BE2C (cell line): ENCODE results near the gene NCEH1.

ENCODE experiments used
- DNase-seq: peaks from one replicate; pipeline ENCODE4 v3.0.0-alpha.2; 2020
- H3K27me3 ChIP-seq: fragments of 250-450 bp; sonication (Bioruptor Pico); 2 replicates; pipeline ENCODE4 v1.5.1; 2020; ENCODE audit warnings: mild to moderate bottlenecking
- H3K36me3 ChIP-seq: fragments of 250-450 bp; sonication (Bioruptor Pico); 2 replicates; pipeline ENCODE4 v1.5.1; 2020; ENCODE audit warnings: mild to moderate bottlenecking
- H3K4me1 ChIP-seq: fragments of 250-450 bp; sonication (Bioruptor Pico); 2 replicates; pipeline ENCODE4 v1.5.1; 2020
- H3K4me3 ChIP-seq: 2 replicates; pipeline ENCODE4 v1.5.1; 2011; ENCODE audit warnings: low read depth, low read length
- H3K9me3 ChIP-seq: fragments of 250-450 bp; sonication (Bioruptor Pico); 2 replicates; pipeline ENCODE4 v1.5.1; 2020
- CTCF ChIP-seq: IDR thresholded peaks from 2 replicates; pipeline ENCODE4 v1.5.1; 2012; ENCODE audit warnings: mild to moderate bottlenecking, low read depth, low read length

The NCEH1 gene

GRCh38 chr3:172697558-172697957 is 13.3 kb downstream of the NCEH1 start:
- TF ChIP-seq CTCF: no peak
- no peak for DNase-seq
- peaks cover 4% of the 10 kb centered on the region; the same call in 1 of the 2 replicates for H3K4me1 ChIP-seq
- H3K9me3 ChIP-seq: no peaks in the 10 kb centered on the region
- H3K36me3 ChIP-seq: no peaks in the 10 kb centered on the region
- no peaks in the 10 kb centered on the region for H3K27me3 ChIP-seq
- no peak overlapping the region for H3K4me3 ChIP-seq

DNA sequence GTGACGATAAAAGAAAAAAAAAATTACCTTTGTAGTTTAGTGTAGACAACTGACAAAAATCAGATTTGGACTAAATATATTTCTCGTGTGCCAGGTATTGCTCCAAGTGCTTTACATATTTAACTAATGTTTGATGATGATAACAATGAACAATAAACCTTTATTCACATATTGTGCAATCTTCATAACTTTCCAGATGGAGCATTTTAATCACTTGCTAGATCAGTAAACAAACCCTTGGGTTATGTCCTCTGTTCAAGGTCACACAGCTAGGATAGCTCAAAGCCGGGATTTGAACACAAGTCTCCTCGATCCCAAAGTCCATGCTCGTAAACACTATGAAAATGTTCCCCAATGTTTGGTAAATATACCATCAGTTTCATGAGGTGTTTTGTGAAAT is 14.5 kb downstream of the NCEH1 start:
- no peak for TF ChIP-seq CTCF

GRCh38 chr3:172694573-172695246 is 16.2 kb downstream of the NCEH1 start:
- peaks cover 4% of the 10 kb centered on the region; the same call in 1 of the 2 replicates for H3K4me1 ChIP-seq
- H3K36me3 ChIP-seq: no peaks in the 10 kb centered on the region
- no peaks in the 10 kb centered on the region; the same call in 1 of the 2 replicates for H3K9me3 ChIP-seq
- no peak for TF ChIP-seq CTCF
- H3K27me3 ChIP-seq: no peaks in the 10 kb centered on the region
- DNase-seq: no peak
- no peak overlapping the region for H3K4me3 ChIP-seq

More for the DNA sequence above, 14.5 kb downstream of the NCEH1 start:
- H3K4me1 ChIP-seq: peaks cover 4% of the 10 kb centered on the region; the same call in 1 of the 2 replicates
- no peaks in the 10 kb centered on the region for H3K36me3 ChIP-seq
- H3K4me3 ChIP-seq: no peak overlapping the region
- no peaks in the 10 kb centered on the region for H3K27me3 ChIP-seq
- DNase-seq: no peak
- H3K9me3 ChIP-seq: no peaks in the 10 kb centered on the region; the same call in 1 of the 2 replicates

DNA sequence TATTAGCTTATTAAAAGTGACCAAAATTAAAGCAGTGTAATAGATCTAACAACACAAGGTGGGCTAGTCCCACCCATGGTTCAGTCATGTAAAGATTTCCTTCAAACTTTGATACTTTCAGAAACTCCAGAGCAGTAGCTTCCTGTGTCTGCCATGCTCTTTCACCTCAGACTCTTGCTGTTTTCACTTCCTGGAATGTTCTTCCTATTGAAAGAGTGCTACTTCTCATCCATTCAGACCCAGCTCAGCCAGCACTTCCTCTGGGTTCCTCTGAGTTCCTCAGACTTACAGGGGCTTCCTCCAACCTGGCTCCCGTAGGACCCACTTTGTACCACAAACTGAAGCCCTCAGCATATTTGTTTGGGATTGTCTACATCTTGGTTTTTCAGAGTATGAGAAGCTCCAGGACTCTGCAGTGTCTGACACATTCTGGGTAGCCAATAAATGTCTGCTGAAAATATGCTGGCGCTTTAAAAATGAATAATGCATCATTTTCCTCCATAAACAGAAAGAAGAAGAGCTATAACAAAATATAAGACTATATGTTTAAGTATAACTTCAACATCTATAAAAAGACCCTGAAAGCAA is 18.0 kb downstream of the NCEH1 start:
- Histone ChIP-seq H3K4me3 (no peak overlapping the region), H3K36me3 (no peaks in the 10 kb centered on the region), H3K9me3 (no peaks in the 10 kb centered on the region; the same call in 1 of the 2 replicates), H3K4me1 (peaks cover 4% of the 10 kb centered on the region; the same call in 1 of the 2 replicates), H3K27me3 (no peaks in the 10 kb centered on the region)
- TF ChIP-seq CTCF: no peak
- DNase-seq: no peak

DNA sequence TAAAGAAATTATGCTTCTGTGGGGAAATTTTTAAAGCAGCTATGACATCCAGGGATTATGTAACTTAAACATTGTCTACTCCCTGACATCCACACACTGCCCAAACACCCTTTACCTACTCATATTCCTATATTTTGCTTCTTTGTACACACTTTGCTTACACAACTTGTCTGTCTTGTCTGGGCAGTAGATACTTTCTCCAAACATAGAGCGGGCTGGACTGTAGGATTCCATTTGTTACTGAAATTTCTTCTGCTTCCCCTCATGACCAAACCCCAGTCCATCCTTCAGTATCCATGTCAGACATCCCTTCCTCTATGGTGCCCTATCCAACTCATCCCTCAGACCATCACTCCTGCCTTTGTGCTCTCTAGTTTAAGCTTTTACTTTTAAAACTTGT is 19.9 kb downstream of the NCEH1 start:
- no peak for TF ChIP-seq CTCF
- H3K36me3 ChIP-seq: no peaks in the 10 kb centered on the region
- no peak overlapping the region for H3K4me3 ChIP-seq
- no peak for DNase-seq
- no peaks in the 10 kb centered on the region for H3K27me3 ChIP-seq
- H3K4me1 ChIP-seq: no peaks in the 10 kb centered on the region
- H3K9me3 ChIP-seq: no peaks in the 10 kb centered on the region; the same call in 1 of the 2 replicates

DNA sequence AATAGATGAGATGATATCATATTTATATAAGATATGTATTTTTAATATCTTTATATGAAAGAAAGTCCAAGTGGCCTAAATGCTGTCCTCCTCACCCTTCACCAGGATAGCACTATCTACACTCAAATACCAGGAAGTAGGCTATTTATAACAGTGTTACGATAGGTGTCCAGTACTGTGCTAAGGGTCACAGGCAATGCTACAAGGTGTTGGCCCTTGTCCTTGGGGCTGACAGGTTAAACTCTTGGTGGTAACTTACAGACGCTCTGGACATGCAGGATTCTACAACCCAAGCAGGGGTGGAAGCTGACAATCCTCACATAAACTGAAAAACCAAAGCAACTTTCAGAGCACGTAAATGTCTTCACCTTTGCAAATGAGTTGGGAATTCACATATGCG is 22.3 kb downstream of the NCEH1 start:
- Histone ChIP-seq H3K36me3 (no peaks in the 10 kb centered on the region), H3K4me1 (no peaks in the 10 kb centered on the region), H3K9me3 (no peaks in the 10 kb centered on the region; the same call in 1 of the 2 replicates), H3K4me3 (no peak overlapping the region), H3K27me3 (no peaks in the 10 kb centered on the region)
- no peak for DNase-seq
- no peak for TF ChIP-seq CTCF
